ENCODE data around the gene IL13RA1. TPM values are rescaled to one million over a fixed set of nuclear protein-coding genes. Genes with fewer than 3 reads are reported as not detected.
A peak's percentile ranks its signal among the peaks of the same experiment; 100 is the strongest.

Gene IL13RA1
- total RNA-seq, 1 experiment from 2014 or later = 28.2 TPM

DNA sequence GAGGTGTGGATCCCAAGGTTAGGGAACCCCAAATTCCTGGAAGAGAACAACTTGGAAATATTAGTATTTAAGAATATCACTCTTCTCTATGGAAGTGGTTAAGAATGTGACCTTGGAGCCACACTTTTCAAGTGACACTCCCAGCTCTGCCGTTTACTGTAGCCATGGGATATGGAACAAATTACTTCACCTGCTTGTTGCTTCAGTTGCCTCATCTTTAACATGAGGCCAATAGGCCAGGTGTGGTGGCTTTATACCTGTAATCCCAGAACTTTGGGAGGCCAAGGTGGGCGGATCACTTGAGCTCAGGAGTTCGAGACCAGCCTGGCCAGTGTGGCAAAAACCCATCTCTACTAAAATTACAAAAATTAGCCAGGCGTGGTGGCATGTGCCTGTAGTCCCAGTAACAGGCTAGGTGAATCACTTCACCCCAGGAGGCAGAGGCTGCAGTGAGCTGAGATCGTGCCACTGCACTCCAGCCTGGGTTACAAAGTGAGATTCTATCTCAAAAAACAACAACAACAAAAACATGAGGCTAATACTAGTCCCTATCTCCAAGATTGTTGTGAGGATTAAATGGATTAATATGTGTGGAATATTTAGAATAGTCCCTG lies 13.0 kb downstream of the IL13RA1 start:
- H3K9ac ChIP-seq (ENCODE audit: low read length) = no peak overlapping the region
- no peak overlapping the region for H2AFZ ChIP-seq (ENCODE audit: low read depth, low read length, poor library complexity, severe bottlenecking)
- TF ChIP-seq JUND (IDR thresholded peaks at IDR 0.05) (no peak), ZNF274 (IDR thresholded peaks at IDR 0.05; ENCODE audit: low read depth, low read length) (no peak), CBX3 (IDR thresholded peaks at IDR 0.05; ENCODE audit: low read depth) (no peak), EGR1 (IDR thresholded peaks at IDR 0.05; ENCODE audit: low read depth) (no peak), ZFX (IDR thresholded peaks at IDR 0.05) (no peak), POLR2AphosphoS5 (IDR thresholded peaks at IDR 0.05; ENCODE audit: low read depth, low read length) (no peak), SRF (IDR thresholded peaks at IDR 0.05; ENCODE audit: low read depth) (no peak)
- TF ChIP-seq, protein P1, sequence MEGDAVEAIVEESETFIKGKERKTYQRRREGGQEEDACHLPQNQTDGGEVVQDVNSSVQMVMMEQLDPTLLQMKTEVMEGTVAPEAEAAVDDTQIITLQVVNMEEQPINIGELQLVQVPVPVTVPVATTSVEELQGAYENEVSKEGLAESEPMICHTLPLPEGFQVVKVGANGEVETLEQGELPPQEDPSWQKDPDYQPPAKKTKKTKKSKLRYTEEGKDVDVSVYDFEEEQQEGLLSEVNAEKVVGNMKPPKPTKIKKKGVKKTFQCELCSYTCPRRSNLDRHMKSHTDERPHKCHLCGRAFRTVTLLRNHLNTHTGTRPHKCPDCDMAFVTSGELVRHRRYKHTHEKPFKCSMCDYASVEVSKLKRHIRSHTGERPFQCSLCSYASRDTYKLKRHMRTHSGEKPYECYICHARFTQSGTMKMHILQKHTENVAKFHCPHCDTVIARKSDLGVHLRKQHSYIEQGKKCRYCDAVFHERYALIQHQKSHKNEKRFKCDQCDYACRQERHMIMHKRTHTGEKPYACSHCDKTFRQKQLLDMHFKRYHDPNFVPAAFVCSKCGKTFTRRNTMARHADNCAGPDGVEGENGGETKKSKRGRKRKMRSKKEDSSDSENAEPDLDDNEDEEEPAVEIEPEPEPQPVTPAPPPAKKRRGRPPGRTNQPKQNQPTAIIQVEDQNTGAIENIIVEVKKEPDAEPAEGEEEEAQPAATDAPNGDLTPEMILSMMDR (IDR thresholded peaks at IDR 0.05 in 2 of 3, conservative IDR thresholded peaks at IDR 0.05 in 1 of 3; ENCODE audit: borderline replicate concordance in 1 of 3, insufficient read depth in 1 of 3, low read depth in 2 of 3, low read length in 2 of 3) = no peak
- CTCF ChIA-PET = no interaction called here
- H3K27ac ChIP-seq (ENCODE audit: low read depth, low read length) = no peak overlapping the region
- intact Hi-C loops (cut with micrococcal nuclease) = no loop called here
- RAD21 ChIA-PET (ENCODE audit: low non-redundant PET in 1 of 2, low total read pairs in 2 of 2, uncharacterized antibody in 2 of 2, unreplicated experiment in 2 of 2) = no interaction called here
- no peak overlapping the region for H3K4me3 ChIP-seq (replicated peaks in 1 of 2; ENCODE audit: low read depth in 1 of 2, low read length in 2 of 2)
- BruUV-seq (replicated peaks) = no TSS peak
- H4K20me1 ChIP-seq (ENCODE audit: insufficient read depth) = no peaks in the 10 kb centered on the region
- POLR2A ChIA-PET = interaction anchor here (0.6 to 0.8 kb wide), 2 partner anchors 14 to 359 kb away, joined by 3 to 4 read pairs; no protein-coding TSS in a partner anchor
- no peaks in the 10 kb centered on the region for H3K27me3 ChIP-seq (ENCODE audit: insufficient read depth, low read length)
- DNase-seq (ENCODE audit: low read depth, low spot score) = no peak
- 0 out of 2 replicates have a peak, but pooled peaks cover 6% of the 10 kb centered on the region for H3K79me2 ChIP-seq (ENCODE audit: insufficient read depth, low read length)
- H3K36me3 ChIP-seq (ENCODE audit: control insufficient read depth in 1 of 2, insufficient read depth in 2 of 2, low read length in 2 of 2) = no peaks in the 10 kb centered on the region
- peak overlapping the region; percentile 38 for H3K4me2 ChIP-seq (ENCODE audit: low read length)
- ATAC-seq = peak; percentile 60
- peaks cover 24 to 32% of the 10 kb centered on the region in 2 experiments for H3K4me1 ChIP-seq (ENCODE audit: control insufficient read depth in 1 of 2, insufficient read depth in 2 of 2, low read length in 2 of 2)
- H3K9me2 ChIP-seq (ENCODE audit: insufficient read depth) = no peaks in the 10 kb centered on the region
- no peaks in the 10 kb centered on the region for H3K9me3 ChIP-seq (ENCODE audit: control insufficient read depth in 1 of 2, insufficient read depth in 1 of 2, low read depth in 1 of 2, low read length in 2 of 2)

DNA sequence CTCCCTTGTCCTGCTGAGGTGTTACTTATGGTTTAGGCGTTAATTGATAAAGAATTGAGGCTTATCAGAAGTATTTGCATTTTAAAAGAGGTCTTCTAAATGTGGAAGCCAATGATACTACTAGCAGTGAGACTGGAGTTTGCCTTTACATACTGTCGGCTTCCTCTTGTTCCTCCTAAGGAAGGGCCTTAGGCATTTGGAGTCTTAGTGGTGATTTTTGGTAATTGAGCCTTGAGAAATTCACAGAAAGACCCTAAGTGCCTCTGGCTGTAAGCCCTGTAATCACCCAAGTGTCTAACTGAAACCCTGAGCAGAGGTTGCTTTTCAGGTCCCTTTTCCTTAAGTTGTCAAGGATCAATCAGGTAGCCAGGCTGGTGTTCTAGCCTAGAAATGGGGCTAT lies 14.8 kb downstream of the IL13RA1 start:
- RAD21 ChIA-PET (ENCODE audit: low non-redundant PET in 1 of 2, low total read pairs in 2 of 2, uncharacterized antibody in 2 of 2, unreplicated experiment in 2 of 2) = no interaction called here
- Histone ChIP-seq H3K4me1 (ENCODE audit: control insufficient read depth in 1 of 2, insufficient read depth in 2 of 2, low read length in 2 of 2) (peaks cover 24 to 32% of the 10 kb centered on the region in 2 experiments), H3K79me2 (ENCODE audit: insufficient read depth, low read length) (0 out of 2 replicates have a peak, but pooled peaks cover 4% of the 10 kb centered on the region), H3K9me3 (ENCODE audit: control insufficient read depth in 1 of 2, insufficient read depth in 1 of 2, low read depth in 1 of 2, low read length in 2 of 2) (no peaks in the 10 kb centered on the region), H3K27ac (ENCODE audit: low read depth, low read length) (no peak overlapping the region), H2AFZ (ENCODE audit: low read depth, low read length, poor library complexity, severe bottlenecking) (no peak overlapping the region), H3K27me3 (ENCODE audit: insufficient read depth, low read length) (no peaks in the 10 kb centered on the region), H3K4me2 (ENCODE audit: low read length) (no peak overlapping the region), H3K36me3 (ENCODE audit: control insufficient read depth in 1 of 2, insufficient read depth in 2 of 2, low read length in 2 of 2) (no peaks in the 10 kb centered on the region), H3K9me2 (ENCODE audit: insufficient read depth) (no peaks in the 10 kb centered on the region), H4K20me1 (ENCODE audit: insufficient read depth) (no peaks in the 10 kb centered on the region), H3K4me3 (replicated peaks in 1 of 2; ENCODE audit: low read depth in 1 of 2, low read length in 2 of 2) (no peak overlapping the region), H3K9ac (ENCODE audit: low read length) (no peak overlapping the region)
- no TSS peak for BruUV-seq (replicated peaks)
- POLR2A ChIA-PET = no interaction called here
- DNase-seq (ENCODE audit: low read depth, low spot score) (no peak), ATAC-seq (no peak)
- CTCF ChIA-PET = no interaction called here
- intact Hi-C loops (cut with micrococcal nuclease) = no loop called here
- TF ChIP-seq TCF7L2 (IDR thresholded peaks at IDR 0.05; ENCODE audit: borderline replicate concordance, extremely low read depth, insufficient read depth, insufficient read length) = no peak
- TF ChIP-seq YY1 (IDR thresholded peaks at IDR 0.05; ENCODE audit: extremely low read depth, insufficient replicate concordance, low read depth, low read length) = no peak
- no peak for TF ChIP-seq RAD21 (IDR thresholded peaks at IDR 0.05; ENCODE audit: low read depth)
- TF ChIP-seq, protein P1 (IDR thresholded peaks at IDR 0.05 in 2 of 3, conservative IDR thresholded peaks at IDR 0.05 in 1 of 3; ENCODE audit: borderline replicate concordance in 1 of 3, insufficient read depth in 1 of 3, low read depth in 2 of 3, low read length in 2 of 3) = no peak
- TF ChIP-seq, protein P2, sequence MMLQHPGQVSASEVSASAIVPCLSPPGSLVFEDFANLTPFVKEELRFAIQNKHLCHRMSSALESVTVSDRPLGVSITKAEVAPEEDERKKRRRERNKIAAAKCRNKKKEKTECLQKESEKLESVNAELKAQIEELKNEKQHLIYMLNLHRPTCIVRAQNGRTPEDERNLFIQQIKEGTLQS (IDR thresholded peaks at IDR 0.05) = no peak
- TF ChIP-seq FOSL1 (IDR thresholded peaks at IDR 0.05; ENCODE audit: low read depth) = no peak
- TF ChIP-seq ELF1 (IDR thresholded peaks at IDR 0.05; ENCODE audit: borderline replicate concordance, low read depth) = no peak
- no peak for TF ChIP-seq CBX3 (IDR thresholded peaks at IDR 0.05; ENCODE audit: low read depth)
- TF ChIP-seq POLR2AphosphoS5 (IDR thresholded peaks at IDR 0.05; ENCODE audit: low read depth, low read length) = no peak
- TF ChIP-seq POLR2A (IDR thresholded peaks at IDR 0.05; ENCODE audit: borderline replicate concordance, extremely low read depth, insufficient read depth, insufficient read length) = no peak
- TF ChIP-seq ZFX (IDR thresholded peaks at IDR 0.05) = no peak
- no peak for TF ChIP-seq EZH2 (IDR thresholded peaks at IDR 0.05)
- TF ChIP-seq EGR1 (IDR thresholded peaks at IDR 0.05; ENCODE audit: low read depth) = no peak
- no peak for TF ChIP-seq JUND (IDR thresholded peaks at IDR 0.05)
